HG03558 (cell line): Measurements from ENCODE around the gene RAPGEF5.

Experiments used
- ATAC-seq: cut with Tn5 transposase; IDR thresholded peaks from one replicate; pipeline ENCODE4 v1.9.1; 2021; ENCODE audit warnings: moderate number of reproducible peaks; ENCODE audit not compliant: unreplicated experiment; ENCODE audit errors: extremely low read depth

The RAPGEF5 gene

DNA sequence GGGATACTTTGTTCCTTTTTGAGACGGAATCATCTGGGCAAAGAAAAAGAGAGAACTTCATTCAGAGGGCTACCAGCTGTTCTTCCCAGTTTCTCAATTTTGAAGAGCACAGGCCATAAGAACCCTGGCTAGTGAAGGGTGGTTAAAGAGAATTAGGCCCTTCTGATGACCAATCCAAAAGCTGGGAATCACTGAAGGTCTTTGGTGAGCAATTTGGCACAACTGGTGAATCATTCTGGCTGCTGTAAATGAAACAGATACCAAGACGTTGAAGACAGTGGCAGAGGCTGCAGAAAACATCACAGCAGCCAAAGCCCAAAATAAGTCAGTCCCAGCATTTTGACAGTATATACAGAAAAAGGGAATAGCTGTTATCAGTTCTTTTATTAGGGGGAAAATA lies 5.1 kb downstream of the RAPGEF5 start:
- ATAC-seq, result no peak

DNA sequence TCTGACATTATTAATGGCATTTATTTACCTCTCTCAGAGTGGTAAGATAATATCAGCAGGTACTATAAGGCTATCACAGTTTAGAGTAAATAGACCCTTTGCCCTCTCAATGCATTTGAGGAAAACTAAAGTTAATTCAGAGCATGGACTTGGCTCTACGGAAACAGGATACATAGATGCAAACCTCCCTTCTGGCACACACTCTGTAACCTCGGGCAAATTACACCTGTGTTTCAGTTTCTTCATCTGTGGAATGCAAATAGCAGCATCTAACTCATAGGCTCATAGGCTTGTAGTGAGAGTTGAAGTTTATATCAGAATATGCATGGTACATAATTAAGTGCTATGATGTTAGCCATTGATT lies 5.6 kb downstream of the RAPGEF5 start:
- ATAC-seq, result peak; percentile 78

DNA sequence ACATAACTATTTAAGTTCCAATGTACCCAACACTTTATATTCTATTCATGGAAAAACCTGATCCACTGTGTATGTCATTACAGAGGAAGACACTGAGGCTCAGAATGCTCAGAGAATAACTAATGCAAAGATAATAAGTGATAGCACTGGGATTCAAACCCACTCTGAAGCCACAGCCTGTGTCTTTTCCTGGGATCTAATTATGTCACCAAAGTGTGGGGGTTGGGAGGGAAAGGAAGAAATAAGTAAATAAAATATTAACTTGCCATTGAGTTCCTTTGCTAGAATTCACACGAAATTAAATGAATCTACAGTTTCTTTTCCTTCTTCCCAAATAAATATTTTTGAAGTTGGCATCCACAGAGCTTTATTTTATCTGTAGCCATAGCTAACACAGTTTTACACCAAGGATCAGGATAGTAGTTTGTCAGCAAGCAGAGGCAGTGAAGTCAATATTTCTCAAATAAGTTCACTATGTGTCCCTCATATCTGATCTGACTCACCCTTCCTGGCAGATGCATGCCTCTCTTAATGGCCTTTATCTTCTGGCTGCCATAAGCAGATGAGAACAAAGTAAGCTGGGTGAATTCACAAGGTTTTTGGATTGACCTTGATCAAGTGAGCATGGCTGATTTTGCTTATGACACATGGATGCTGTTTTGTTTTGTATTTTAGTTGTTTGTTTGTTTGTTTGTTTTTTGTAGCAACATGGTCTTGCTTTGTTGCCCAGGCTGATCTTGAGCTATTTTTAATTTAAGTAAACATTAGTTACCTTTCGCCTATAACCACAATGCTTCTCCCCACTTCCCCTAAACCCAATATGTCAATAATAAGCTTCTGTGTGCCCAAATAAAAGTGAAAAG lies 6.3 kb downstream of the RAPGEF5 start:
- ATAC-seq, result peak; percentile 20

GRCh38 chr7:22348379-22348778 lies 8.6 kb downstream of the RAPGEF5 start:
- no peak for ATAC-seq

DNA sequence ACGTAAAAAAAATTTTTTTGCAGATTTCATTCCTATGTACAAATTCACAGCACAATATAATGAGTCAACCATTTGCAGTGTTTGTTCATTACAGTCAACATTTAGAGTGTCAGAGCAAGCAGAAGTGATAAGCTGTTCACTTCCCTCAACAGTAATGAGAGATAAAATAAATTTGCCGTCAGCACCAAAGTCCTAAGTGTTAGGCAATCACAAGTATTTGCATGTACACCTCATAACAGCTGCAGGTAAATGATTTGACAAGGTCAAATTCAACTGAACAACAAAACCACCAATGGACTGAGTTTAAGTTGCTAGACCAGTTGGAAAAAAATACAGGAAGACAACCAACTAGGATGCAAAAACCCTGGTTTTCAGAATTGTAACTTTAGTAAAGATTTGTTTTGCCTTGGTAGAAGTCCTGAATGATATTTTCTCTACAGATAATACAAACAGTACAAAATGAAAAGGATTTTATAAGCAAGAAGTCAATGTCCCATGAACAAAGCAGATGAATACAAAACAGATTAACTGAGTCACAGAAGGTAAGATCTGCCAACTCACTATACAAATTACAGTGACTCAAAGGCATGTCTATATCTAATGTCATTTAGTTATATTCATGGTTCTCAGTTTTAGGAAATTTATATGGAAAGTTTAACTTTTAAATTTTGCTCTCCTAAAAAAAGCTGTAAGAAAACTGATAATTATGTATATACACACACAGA lies 10.4 kb downstream of the RAPGEF5 start:
- no peak for ATAC-seq

DNA sequence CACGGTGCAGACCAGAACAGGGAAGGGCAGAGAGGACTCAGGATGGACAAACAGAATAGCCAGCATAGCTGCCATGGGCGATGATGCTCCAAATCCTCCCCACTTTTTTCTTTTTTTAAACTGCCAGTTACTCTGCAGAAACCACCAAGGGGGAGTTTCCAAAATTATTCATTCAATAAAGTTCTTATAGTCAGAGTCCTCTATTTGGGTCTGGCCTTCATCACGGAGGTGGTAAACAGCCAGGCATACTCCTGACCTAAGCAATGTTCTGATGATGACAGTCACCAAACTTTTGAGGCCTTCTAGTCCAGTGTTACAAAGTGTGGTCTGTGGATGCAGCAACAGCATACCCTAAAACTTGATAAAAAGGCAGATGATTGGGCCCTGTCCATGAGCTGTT lies 12.3 kb downstream of the RAPGEF5 start:
- ATAC-seq, result no peak

DNA sequence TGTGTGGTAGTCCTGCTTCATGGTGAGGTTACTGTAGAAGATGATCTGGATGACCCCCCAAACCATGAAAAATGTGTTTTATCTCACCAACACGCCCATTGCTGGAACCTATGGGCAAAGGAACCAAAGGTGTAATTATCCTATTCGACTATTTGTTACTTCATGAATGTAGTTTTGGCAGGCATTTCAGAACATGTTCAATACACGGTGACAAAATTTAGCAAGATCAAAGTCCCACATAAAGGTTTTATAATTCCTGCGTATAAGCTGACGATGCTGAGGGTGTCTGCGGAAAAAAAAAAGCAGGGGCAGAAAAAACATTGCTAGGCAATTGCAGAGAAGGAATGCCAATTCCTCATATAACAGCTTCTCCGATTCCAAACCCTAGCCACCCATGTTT lies 13.3 kb downstream of the RAPGEF5 start:
- no peak for ATAC-seq

- ATAC-seq, result no peak
Measured at GRCh38 chr7:22343071-22343470, 13.9 kb downstream of the RAPGEF5 start.

DNA sequence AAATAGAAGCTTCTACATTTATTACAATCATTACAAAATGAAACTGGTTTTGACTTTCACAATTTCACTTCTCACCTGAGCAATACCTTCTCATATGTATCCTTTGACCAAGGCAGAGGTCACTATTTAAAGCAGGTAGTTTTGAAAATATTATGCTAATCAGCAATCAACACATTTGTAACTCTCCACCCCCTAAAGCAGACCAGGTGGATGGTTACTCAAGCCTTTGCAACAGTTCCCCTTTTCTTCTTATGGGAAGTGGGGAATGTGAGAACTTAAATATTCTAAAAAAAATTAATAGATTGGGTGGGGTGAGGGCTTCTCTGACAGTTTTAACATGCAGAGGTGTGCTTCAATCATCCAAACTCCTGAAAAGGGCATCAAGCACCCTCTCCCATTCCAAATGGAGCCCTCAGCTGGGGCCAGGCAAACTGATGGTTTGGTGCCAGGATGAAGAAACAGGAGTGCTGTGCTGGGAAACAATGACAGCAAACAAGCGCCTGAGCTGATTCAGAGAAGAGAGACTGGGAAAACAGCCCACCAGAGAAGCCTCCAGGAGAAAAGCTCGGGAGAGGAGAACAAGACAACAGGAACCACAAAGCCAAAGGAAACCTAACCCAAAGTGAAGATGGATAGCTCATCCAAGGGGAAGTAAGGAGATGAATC lies 17.1 kb downstream of the RAPGEF5 start:
- ATAC-seq, result no peak

- ATAC-seq, result no peak
Measured at GRCh38 chr7:22338877-22339276, 18.1 kb downstream of the RAPGEF5 start.

DNA sequence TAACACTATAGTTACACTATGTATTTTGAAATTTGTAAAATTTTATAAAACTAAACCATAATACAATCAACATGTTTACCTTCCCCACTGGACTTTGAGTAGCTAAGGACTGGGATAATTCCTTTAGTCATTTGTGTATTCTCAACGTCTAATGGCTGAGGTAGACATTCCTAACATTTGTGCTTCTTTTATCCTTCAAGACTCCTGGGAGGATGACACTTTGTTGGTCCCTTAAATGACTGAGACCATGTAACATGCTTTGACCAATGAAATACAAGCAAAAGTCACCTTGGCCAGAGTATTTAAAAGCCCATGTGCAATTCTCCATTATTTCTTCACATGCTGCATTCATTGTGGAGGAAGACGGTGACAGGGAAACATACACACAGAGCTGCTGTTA lies 18.5 kb downstream of the RAPGEF5 start:
- ATAC-seq, result no peak

DNA sequence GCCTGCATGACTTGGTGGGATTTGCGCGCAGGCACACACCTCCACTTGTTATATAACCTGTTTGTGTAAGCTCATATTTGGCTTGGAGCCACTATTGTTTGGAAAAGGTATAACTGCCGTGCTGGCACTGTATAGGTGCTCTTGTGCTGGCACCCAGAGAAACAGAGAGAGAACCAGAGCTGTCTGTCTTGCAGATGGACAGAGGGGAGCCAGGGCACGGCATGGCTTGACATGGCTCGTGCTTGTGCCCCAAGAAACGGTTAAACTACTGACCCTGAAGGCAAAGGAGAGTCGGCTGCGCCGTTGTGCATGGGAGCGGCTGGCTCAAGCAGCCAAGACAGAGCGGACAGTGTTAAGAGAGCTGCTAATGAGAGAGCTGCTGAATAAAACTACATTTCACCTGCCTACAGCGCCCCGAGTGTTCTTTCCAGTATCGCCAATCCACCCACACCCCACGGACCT lies 23.2 kb downstream of the RAPGEF5 start:
- ATAC-seq, result no peak

- ATAC-seq, result no peak
Measured at GRCh38 chr7:22332461-22332870, 24.5 kb downstream of the RAPGEF5 start.

DNA sequence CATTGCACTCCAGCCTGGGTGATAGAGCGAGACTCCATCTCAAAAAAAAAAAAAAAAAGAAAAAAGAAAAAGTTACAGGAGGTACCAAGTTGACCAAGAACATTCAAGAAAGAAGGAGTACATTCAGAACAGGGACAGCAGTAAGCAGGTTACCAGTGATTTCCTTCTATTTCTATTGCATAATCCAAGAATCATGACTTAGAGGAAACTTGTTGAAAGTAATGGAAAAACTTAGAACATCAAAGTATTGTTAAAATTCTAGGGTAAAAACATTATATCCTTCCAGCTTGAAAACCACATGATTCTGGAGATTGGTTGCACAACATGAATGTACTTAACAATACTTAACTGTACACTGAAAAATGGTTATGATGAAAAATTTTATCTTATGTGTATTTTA lies 25.2 kb downstream of the RAPGEF5 start:
- no peak for ATAC-seq

- no peak for ATAC-seq
Measured at GRCh38 chr7:22330903-22331302, 26.1 kb downstream of the RAPGEF5 start.

- no peak for ATAC-seq
Measured at GRCh38 chr7:22329816-22330524, 27.0 kb downstream of the RAPGEF5 start.

DNA sequence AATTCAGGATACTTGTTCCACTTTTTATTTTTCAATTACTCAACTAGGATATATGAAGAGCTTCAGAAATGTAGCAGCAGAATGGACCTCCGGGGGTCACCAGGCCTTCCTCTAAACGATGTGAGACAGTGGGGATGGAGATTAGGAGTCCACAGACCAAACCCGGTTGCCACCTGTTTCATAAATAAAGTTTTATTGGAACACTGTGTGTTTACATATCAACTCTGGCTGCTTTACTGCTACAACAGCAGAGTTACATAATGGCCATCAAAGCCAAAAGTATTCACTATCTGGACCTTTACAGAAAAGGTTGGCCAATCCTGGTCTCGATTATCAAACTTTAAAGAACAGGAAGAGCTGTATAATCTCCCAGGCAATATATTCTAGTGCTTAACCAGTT lies 30.8 kb downstream of the RAPGEF5 start:
- no peak for ATAC-seq

GRCh38 chr7:22325671-22326070 lies 31.3 kb downstream of the RAPGEF5 start:
- ATAC-seq, result no peak

- ATAC-seq, result no peak
Measured at GRCh38 chr7:22323714-22324113, 33.2 kb downstream of the RAPGEF5 start.

DNA sequence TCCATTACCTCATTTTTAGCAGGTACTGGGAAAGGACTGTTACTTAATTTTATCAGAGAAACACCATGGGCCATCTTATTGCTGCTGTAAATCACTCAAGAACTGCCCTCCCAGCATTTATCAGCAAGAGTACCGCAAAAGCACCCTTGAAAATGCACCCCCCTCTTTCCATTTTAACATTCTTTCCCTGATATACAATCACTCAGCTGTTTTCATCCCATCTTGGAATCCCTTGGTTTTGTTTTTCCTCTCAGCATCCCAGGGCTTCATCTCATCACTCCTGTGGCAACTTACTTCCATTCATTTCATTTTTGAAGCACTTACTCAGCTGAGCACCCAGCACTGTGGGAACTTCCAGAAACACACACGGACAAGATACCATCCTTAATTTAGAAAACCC lies 36.5 kb downstream of the RAPGEF5 start:
- no peak for ATAC-seq
